Kidney epithelial cell (primary cell): ENCODE results near the gene MSANTD3. TPM values are rescaled to one million over a fixed set of nuclear protein-coding genes. Genes with fewer than 3 reads are reported as not detected.
"Not testable (repeated sequence)": the region's sequence is repeated elsewhere in the genome, so short reads cannot be mapped to it uniquely, and the experiment has no call there.

Source experiments
- DNase-seq: peaks from one replicate; pipeline ENCODE4 v3.0.0-alpha.2; 2010; ENCODE audit warnings: low read depth
- H3K27me3 ChIP-seq: 2 replicates; pipeline ENCODE4 v1.6.0; 2011; ENCODE audit warnings: low read length; ENCODE audit not compliant: control insufficient read depth, insufficient read depth
- H3K36me3 ChIP-seq: 2 replicates; pipeline ENCODE4 v1.5.1; 2011; ENCODE audit warnings: low read length; ENCODE audit not compliant: control insufficient read depth, insufficient read depth
- H3K4me3 ChIP-seq: 2 replicates; pipeline ENCODE4 v1.5.1; 2011; ENCODE audit warnings: low read depth, mild to moderate bottlenecking, control low read depth, low read length
- CTCF ChIP-seq: IDR thresholded peaks from 2 replicates; pipeline ENCODE4 v1.5.1; 2011; ENCODE audit warnings: mild to moderate bottlenecking, moderate library complexity, low read length, control low read depth, inconsistent platforms; ENCODE audit not compliant: insufficient read depth, poor library complexity, severe bottlenecking
- total RNA-seq: library from RNA; depleted of rRNA; stranded (reverse); fragments of >200 nt; gene quantifications from 2 replicates; pipeline ENCODE4 v1.2.3, GENCODE V29; 2015

The MSANTD3 gene
- total RNA-seq, 1 donor from 2014 or later, result 77.3 TPM

GRCh38 chr9:100411472-100412283 lies 15.3 kb upstream of the MSANTD3 start:
- peak; percentile 73 for DNase-seq
- Histone ChIP-seq H3K27me3 (no peaks in the 10 kb centered on the region), H3K36me3 (no peaks in the 10 kb centered on the region), H3K4me3 (peak overlapping the region; percentile 49)
- TF ChIP-seq CTCF, result no peak

- no peaks in the 10 kb centered on the region for H3K36me3 ChIP-seq
- H3K27me3 ChIP-seq, result no peaks in the 10 kb centered on the region
- DNase-seq, result no peak
- no peak overlapping the region for H3K4me3 ChIP-seq
- no peak for TF ChIP-seq CTCF
These were observed 13.0 kb upstream of the MSANTD3 start for GRCh38 chr9:100413839-100414420.

GRCh38 chr9:100417815-100418214 lies 9.1 kb upstream of the MSANTD3 start:
- H3K27me3 ChIP-seq, result no peaks in the 10 kb centered on the region
- no peak overlapping the region for H3K4me3 ChIP-seq
- H3K36me3 ChIP-seq, result no peaks in the 10 kb centered on the region
- DNase-seq, result no peak
- no peak for TF ChIP-seq CTCF

GRCh38 chr9:100419166-100419565 lies 7.8 kb upstream of the MSANTD3 start:
- no peaks in the 10 kb centered on the region for H3K27me3 ChIP-seq
- no peak overlapping the region for H3K4me3 ChIP-seq

GRCh38 chr9:100421116-100421515 lies 5.8 kb upstream of the MSANTD3 start:
- not testable (repeated sequence) for DNase-seq, H3K36me3 ChIP-seq, H3K27me3 ChIP-seq, H3K4me3 ChIP-seq

More at GRCh38 chr9:100419166-100419565, 7.8 kb upstream of the MSANTD3 start:
- no peaks in the 10 kb centered on the region for H3K36me3 ChIP-seq
- DNase-seq, result no peak
- TF ChIP-seq CTCF, result no peak

- Histone ChIP-seq H3K4me3 (no peak overlapping the region), H3K27me3 (no peaks in the 10 kb centered on the region), H3K36me3 (no peaks in the 10 kb centered on the region)
- DNase-seq, result no peak
- TF ChIP-seq CTCF, result no peak
These were observed 1.2 kb upstream of the MSANTD3 start for GRCh38 chr9:100425758-100426157.
